Coronary artery (tissue), 2 donors: Measurements from ENCODE around the gene NTMT1.

Experiments used
- DNase-seq: peaks from one replicate; pipeline ENCODE4 v3.0.0-alpha.2; 2017; ENCODE audit warnings: low spot score
- H3K27ac ChIP-seq, 2 donors: fragments of 200-600 bp; sonication (generic); one replicate each; pipeline ENCODE4 v1.5.1; 2016 to 2019
- H3K4me3 ChIP-seq: fragments of 200-600 bp; sonication (generic); 2 replicates; pipeline ENCODE4 v1.5.1; 2016; ENCODE audit warnings: mild to moderate bottlenecking, moderate library complexity
- TF ChIP-seq, protein P1 (sequence below): fragments of 200-600 bp; sonication (generic); IDR thresholded peaks from one replicate; pipeline ENCODE4 v1.5.1; 2019; ENCODE audit warnings: antibody characterized with exemption

The NTMT1 gene

GRCh38 chr9:129673602-129674001, 47.6 kb downstream of the NTMT1 start:
- DNase-seq, result no peak
- no peak overlapping the region for H3K4me3 ChIP-seq
- H3K27ac ChIP-seq, result no peak overlapping the region
- TF ChIP-seq, protein P1, sequence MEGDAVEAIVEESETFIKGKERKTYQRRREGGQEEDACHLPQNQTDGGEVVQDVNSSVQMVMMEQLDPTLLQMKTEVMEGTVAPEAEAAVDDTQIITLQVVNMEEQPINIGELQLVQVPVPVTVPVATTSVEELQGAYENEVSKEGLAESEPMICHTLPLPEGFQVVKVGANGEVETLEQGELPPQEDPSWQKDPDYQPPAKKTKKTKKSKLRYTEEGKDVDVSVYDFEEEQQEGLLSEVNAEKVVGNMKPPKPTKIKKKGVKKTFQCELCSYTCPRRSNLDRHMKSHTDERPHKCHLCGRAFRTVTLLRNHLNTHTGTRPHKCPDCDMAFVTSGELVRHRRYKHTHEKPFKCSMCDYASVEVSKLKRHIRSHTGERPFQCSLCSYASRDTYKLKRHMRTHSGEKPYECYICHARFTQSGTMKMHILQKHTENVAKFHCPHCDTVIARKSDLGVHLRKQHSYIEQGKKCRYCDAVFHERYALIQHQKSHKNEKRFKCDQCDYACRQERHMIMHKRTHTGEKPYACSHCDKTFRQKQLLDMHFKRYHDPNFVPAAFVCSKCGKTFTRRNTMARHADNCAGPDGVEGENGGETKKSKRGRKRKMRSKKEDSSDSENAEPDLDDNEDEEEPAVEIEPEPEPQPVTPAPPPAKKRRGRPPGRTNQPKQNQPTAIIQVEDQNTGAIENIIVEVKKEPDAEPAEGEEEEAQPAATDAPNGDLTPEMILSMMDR, result no peak

DNA sequence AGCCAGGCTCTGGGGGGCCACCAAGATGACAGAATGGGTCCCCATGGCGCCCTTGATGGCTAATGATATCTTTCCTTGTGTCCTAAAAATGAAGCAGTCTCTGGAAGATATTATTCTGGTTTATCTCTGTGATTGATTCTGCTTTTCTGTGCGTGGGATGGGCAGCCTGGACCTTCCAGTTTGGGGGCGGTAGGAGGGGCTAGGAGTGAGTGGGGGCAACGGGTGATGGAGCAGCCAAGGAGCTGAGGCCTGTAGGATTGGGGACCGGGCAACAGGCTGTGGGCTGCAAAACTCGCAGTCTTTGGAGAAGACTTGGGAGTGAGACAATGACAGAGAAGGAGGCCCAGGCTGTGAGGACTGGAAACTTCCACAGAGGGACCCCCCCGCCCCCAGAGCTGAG, 48.3 kb downstream of the NTMT1 start:
- TF ChIP-seq, protein P1, result no peak
- Histone ChIP-seq H3K27ac (no peak overlapping the region), H3K4me3 (no peak overlapping the region)
- DNase-seq, result no peak

GRCh38 chr9:129675620-129676019, 49.7 kb downstream of the NTMT1 start:
- TF ChIP-seq, protein P1, result no peak
- H3K27ac ChIP-seq, result no peak overlapping the region
- no peak for DNase-seq
- H3K4me3 ChIP-seq, result no peak overlapping the region

GRCh38 chr9:129676287-129676686, 50.3 kb downstream of the NTMT1 start:
- H3K27ac ChIP-seq, result peak overlapping the region in 1 of 2 donors; percentile 28
- no peak for DNase-seq
- TF ChIP-seq, protein P1, result no peak
- H3K4me3 ChIP-seq, result no peak overlapping the region

DNA sequence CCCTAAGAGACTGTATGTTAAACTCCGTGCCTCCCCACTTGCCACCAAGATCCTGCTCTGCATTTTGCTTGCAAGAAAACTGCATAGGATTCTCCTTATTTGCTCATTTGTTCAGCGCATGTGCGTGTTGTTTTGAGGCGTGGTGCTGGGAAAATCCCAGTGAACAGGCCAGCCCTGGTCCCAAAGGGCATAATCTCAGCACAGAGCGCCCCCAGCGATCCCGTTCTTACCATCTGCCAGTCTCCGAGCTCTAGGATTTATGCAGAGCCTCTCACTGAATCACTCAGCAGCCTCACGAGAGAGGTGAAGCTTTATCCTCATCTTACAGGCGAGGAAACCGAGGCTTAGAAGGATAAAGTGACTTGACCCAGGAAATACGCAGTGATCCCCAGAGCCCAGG, 51.0 kb downstream of the NTMT1 start:
- TF ChIP-seq, protein P1, result no peak
- DNase-seq, result no peak
- no peak overlapping the region for H3K4me3 ChIP-seq
- H3K27ac ChIP-seq, result peak overlapping the region in 1 of 2 donors; percentile 62

GRCh38 chr9:129677456-129677855, 51.5 kb downstream of the NTMT1 start:
- no peak for DNase-seq
- TF ChIP-seq, protein P1, result no peak
- Histone ChIP-seq H3K4me3 (no peak overlapping the region), H3K27ac (peak overlapping the region in 1 of 2 donors; percentile 62)

GRCh38 chr9:129678844-129679243, 52.9 kb downstream of the NTMT1 start:
- Histone ChIP-seq H3K4me3 (no peak overlapping the region), H3K27ac (no peak overlapping the region)
- DNase-seq, result no peak
- TF ChIP-seq, protein P1, result no peak
